Suprapubic skin (tissue), 4 donors: ENCODE measurements around the gene SPSB3. TPM values are rescaled to one million over a fixed set of nuclear protein-coding genes. Genes with fewer than 3 reads are reported as not detected.

Experiments used
- DNase-seq, 2 donors: peaks; one replicate each; pipeline ENCODE4 v3.0.0-alpha.2; 2019; ENCODE audit warnings: low spot score in 2 of 2
- H3K27ac ChIP-seq: fragments of 200-600 bp; sonication (generic); one replicate; pipeline ENCODE4 v1.5.1; 2019
- H3K27me3 ChIP-seq: fragments of 200-600 bp; sonication (generic); one replicate; pipeline ENCODE4 v1.5.1; 2019
- H3K36me3 ChIP-seq: fragments of 200-600 bp; sonication (generic); one replicate; pipeline ENCODE4 v1.5.1; 2019
- H3K4me1 ChIP-seq: fragments of 200-600 bp; sonication (generic); one replicate; pipeline ENCODE4 v1.5.1; 2019
- H3K4me3 ChIP-seq: fragments of 200-600 bp; sonication (generic); one replicate; pipeline ENCODE4 v1.5.1; 2019; ENCODE audit warnings: mild to moderate bottlenecking
- H3K9me3 ChIP-seq: fragments of 200-600 bp; sonication (generic); one replicate; pipeline ENCODE4 v1.5.1; 2019
- CTCF ChIP-seq, 2 donors: fragments of 200-600 bp in 1 of 2; fragments of 450-650 bp in 1 of 2; sonication (generic) in 1 of 2; IDR thresholded peaks; one replicate each; pipeline ENCODE4 v1.5.1; 2016 to 2019; ENCODE audit warnings: antibody characterized with exemption in 2 of 2, mild to moderate bottlenecking in 1 of 2, moderate library complexity in 1 of 2
- EP300 ChIP-seq: sonication (generic); formaldehyde crosslinking; IDR thresholded peaks from one replicate; pipeline ENCODE4 v1.6.1; 2017; ENCODE audit warnings: antibody characterized with exemption
- POLR2A ChIP-seq, 2 donors: fragments of 450-650 bp; IDR thresholded peaks; one replicate each; pipeline ENCODE4 v1.6.1; 2017; ENCODE audit warnings: antibody characterized with exemption in 2 of 2, mild to moderate bottlenecking in 2 of 2, moderate library complexity in 2 of 2
- POLR2AphosphoS5 ChIP-seq, 3 donors: sonication (generic); formaldehyde crosslinking; IDR thresholded peaks; one replicate each; pipeline ENCODE4 v1.6.1; 2017; ENCODE audit warnings: antibody characterized with exemption in 3 of 3
- WGBS: methylation state at CpG from one replicate; pipeline ENCODE4 v1.1.5; 2018; 5-methylcytosine and 5-hydroxymethylcytosine counted together
- total RNA-seq, 4 donors: library from RNA; depleted of rRNA; stranded (reverse); fragments of >200 nt; gene quantifications; one replicate each; pipeline ENCODE4 v1.1.0, GENCODE V29; 2016

SPSB3 gene
- total RNA-seq, 4 donors from 2014 or later: 124 to 205 (median 156) TPM

- TF ChIP-seq EP300 (no peak), POLR2A (IDR thresholded peaks at IDR 0.05) (no peak), CTCF (IDR thresholded peaks at IDR 0.05) (no peak), POLR2AphosphoS5 (IDR thresholded peaks at IDR 0.05) (no peak)
Observed at GRCh38 chr16:1781254-1781653, 1.1 kb downstream of the SPSB3 start.

GRCh38 chr16:1780677-1781072, 1.7 kb downstream of the SPSB3 start:
- Histone ChIP-seq H3K4me1 (peaks cover 41% of the 10 kb centered on the region), H3K27me3 (no peaks in the 10 kb centered on the region), H3K36me3 (peaks cover 44% of the 10 kb centered on the region), H3K27ac (no peak overlapping the region), H3K4me3 (no peak overlapping the region), H3K9me3 (no peaks in the 10 kb centered on the region)
- 63% methylated on average over 5 of the region's 6 CpGs for WGBS
- DNase-seq: no peak
- TF ChIP-seq EP300: no peak
- no peak for TF ChIP-seq POLR2A (IDR thresholded peaks at IDR 0.05)
- TF ChIP-seq CTCF (IDR thresholded peaks at IDR 0.05): no peak
- TF ChIP-seq POLR2AphosphoS5 (IDR thresholded peaks at IDR 0.05): no peak

More at GRCh38 chr16:1781254-1781653, 1.1 kb downstream of the SPSB3 start:
- 61% methylated on average over 20 of the region's 20 CpGs for WGBS
- Histone ChIP-seq H3K9me3 (no peaks in the 10 kb centered on the region), H3K4me1 (peaks cover 43% of the 10 kb centered on the region), H3K4me3 (peak overlapping the region; percentile 79), H3K27ac (peak overlapping the region; percentile 91), H3K36me3 (peaks cover 41% of the 10 kb centered on the region), H3K27me3 (no peaks in the 10 kb centered on the region)
- no peak for DNase-seq

- DNase-seq: no peak
- Histone ChIP-seq H3K27me3 (no peaks in the 10 kb centered on the region), H3K36me3 (peaks cover 50% of the 10 kb centered on the region), H3K4me1 (peaks cover 37% of the 10 kb centered on the region), H3K9me3 (no peaks in the 10 kb centered on the region), H3K27ac (no peak overlapping the region), H3K4me3 (no peak overlapping the region)
- WGBS: 76% methylated on average over 8 of the region's 27 CpGs
- no peak for TF ChIP-seq POLR2AphosphoS5 (IDR thresholded peaks at IDR 0.05)
- no peak for TF ChIP-seq EP300
- no peak for TF ChIP-seq POLR2A (IDR thresholded peaks at IDR 0.05)
- no peak for TF ChIP-seq CTCF (IDR thresholded peaks at IDR 0.05)
Observed at GRCh38 chr16:1779741-1780676, 2.4 kb downstream of the SPSB3 start.

GRCh38 chr16:1779234-1779701, 3.1 kb downstream of the SPSB3 start:
- 71% methylated on average over 5 of the region's 8 CpGs for WGBS
- Histone ChIP-seq H3K4me3 (no peak overlapping the region), H3K9me3 (no peaks in the 10 kb centered on the region), H3K27ac (no peak overlapping the region), H3K27me3 (no peaks in the 10 kb centered on the region), H3K4me1 (peaks cover 36% of the 10 kb centered on the region), H3K36me3 (peaks cover 50% of the 10 kb centered on the region)
- TF ChIP-seq POLR2AphosphoS5 (IDR thresholded peaks at IDR 0.05) (no peak), CTCF (IDR thresholded peaks at IDR 0.05) (no peak), EP300 (no peak), POLR2A (IDR thresholded peaks at IDR 0.05) (no peak)
- no peak for DNase-seq
